Measurements from ENCODE around the gene TTLL10.

Gene TTLL10

GRCh38 chr1:1204998-1205768 lies 31.5 kb downstream of the TTLL10 start:
- peak overlapping the region; percentile 79 for H3K27ac Mint-ChIP-seq
- H3K9me3 Mint-ChIP-seq: no peaks in the 10 kb centered on the region

GRCh38 chr1:1205769-1206375 lies 32.2 kb downstream of the TTLL10 start:
- H3K27ac Mint-ChIP-seq: peak overlapping the region; percentile 79

More at GRCh38 chr1:1204998-1205768, 31.5 kb downstream of the TTLL10 start:
- H3K4me3 Mint-ChIP-seq: peak overlapping the region; percentile 80
- peaks cover 40% of the 10 kb centered on the region for H3K4me1 Mint-ChIP-seq (ENCODE audit: low read depth)
- H3K27me3 Mint-ChIP-seq: no peaks in the 10 kb centered on the region
- peak; percentile 54 for DNase-seq
- peaks cover 19% of the 10 kb centered on the region for H3K36me3 Mint-ChIP-seq (ENCODE audit: low read depth)

GRCh38 chr1:1206376-1206965 lies 32.8 kb downstream of the TTLL10 start, which contains the start of gene TNFRSF18:
Gene TNFRSF18, minus strand, starts transcription at chr1:1206592. Its CDS starts 21 bp downstream, at chr1:1206571.
- Mint-ChIP-seq H3K4me3 (peak within 1 kb of the TSS; percentile 80), H3K9me3 (no peaks in the 10 kb centered on the region), H3K36me3 (ENCODE audit: low read depth) (peaks cover 32% of the 10 kb centered on the region), H3K27ac (peak within 1 kb of the TSS; percentile 79), H3K27me3 (no peaks in the 10 kb centered on the region), H3K4me1 (ENCODE audit: low read depth) (peaks cover 42% of the 10 kb centered on the region)
- peak; percentile 77 for DNase-seq

More at GRCh38 chr1:1205769-1206375, 32.2 kb downstream of the TTLL10 start:
- Mint-ChIP-seq H3K36me3 (ENCODE audit: low read depth) (peaks cover 26% of the 10 kb centered on the region), H3K9me3 (no peaks in the 10 kb centered on the region), H3K4me3 (peak overlapping the region; percentile 80), H3K4me1 (ENCODE audit: low read depth) (peaks cover 38% of the 10 kb centered on the region), H3K27me3 (no peaks in the 10 kb centered on the region)
- peak; percentile 64 for DNase-seq

GRCh38 chr1:1206966-1207531 lies 33.4 kb downstream of the TTLL10 start:
- Mint-ChIP-seq H3K36me3 (ENCODE audit: low read depth) (peaks cover 35% of the 10 kb centered on the region), H3K4me1 (ENCODE audit: low read depth) (peaks cover 42% of the 10 kb centered on the region), H3K9me3 (no peaks in the 10 kb centered on the region), H3K4me3 (peak overlapping the region; percentile 80), H3K27me3 (no peaks in the 10 kb centered on the region), H3K27ac (peak overlapping the region; percentile 76)
- peak; percentile 63 for DNase-seq

GRCh38 chr1:1207571-1207892 lies 33.9 kb downstream of the TTLL10 start:
- Mint-ChIP-seq H3K27me3 (no peaks in the 10 kb centered on the region), H3K4me1 (ENCODE audit: low read depth) (peaks cover 42% of the 10 kb centered on the region), H3K27ac (peak overlapping the region; percentile 98), H3K9me3 (no peaks in the 10 kb centered on the region), H3K36me3 (ENCODE audit: low read depth) (peaks cover 37% of the 10 kb centered on the region), H3K4me3 (peak overlapping the region; percentile 80)
- DNase-seq: no peak

GRCh38 chr1:1208713-1209433 lies 35.2 kb downstream of the TTLL10 start:
- H3K27ac Mint-ChIP-seq: peak overlapping the region; percentile 98
- peak overlapping the region; percentile 80 for H3K4me3 Mint-ChIP-seq
- peak; percentile 77 for DNase-seq
- peaks cover 41% of the 10 kb centered on the region for H3K4me1 Mint-ChIP-seq (ENCODE audit: low read depth)
- no peaks in the 10 kb centered on the region for H3K27me3 Mint-ChIP-seq
- peaks cover 40% of the 10 kb centered on the region for H3K36me3 Mint-ChIP-seq (ENCODE audit: low read depth)
- H3K9me3 Mint-ChIP-seq: no peaks in the 10 kb centered on the region

GRCh38 chr1:1210726-1211540 lies 37.3 kb downstream of the TTLL10 start:
- Mint-ChIP-seq H3K27me3 (no peaks in the 10 kb centered on the region), H3K4me1 (ENCODE audit: low read depth) (peaks cover 53% of the 10 kb centered on the region), H3K4me3 (peak overlapping the region; percentile 69), H3K9me3 (no peaks in the 10 kb centered on the region), H3K27ac (peak overlapping the region; percentile 44), H3K36me3 (ENCODE audit: low read depth) (peaks cover 45% of the 10 kb centered on the region)
- DNase-seq: no peak

GRCh38 chr1:1211541-1212441 lies 38.1 kb downstream of the TTLL10 start:
- Mint-ChIP-seq H3K36me3 (ENCODE audit: low read depth) (peaks cover 53% of the 10 kb centered on the region), H3K4me1 (ENCODE audit: low read depth) (peaks cover 56% of the 10 kb centered on the region), H3K4me3 (peak overlapping the region; percentile 78), H3K27me3 (no peaks in the 10 kb centered on the region), H3K27ac (peak overlapping the region; percentile 64), H3K9me3 (no peaks in the 10 kb centered on the region)
- DNase-seq: no peak

- DNase-seq: peak; percentile 71
- Mint-ChIP-seq H3K36me3 (ENCODE audit: low read depth) (peaks cover 62% of the 10 kb centered on the region), H3K4me1 (ENCODE audit: low read depth) (peaks cover 60% of the 10 kb centered on the region), H3K27ac (peak overlapping the region; percentile 87), H3K9me3 (no peaks in the 10 kb centered on the region), H3K4me3 (peak overlapping the region; percentile 85), H3K27me3 (no peaks in the 10 kb centered on the region)
These were observed 39.2 kb downstream of the TTLL10 start for GRCh38 chr1:1212780-1213344.

GRCh38 chr1:1213345-1214265 lies 39.9 kb downstream of the TTLL10 start, which contains the start of gene TNFRSF4:
Gene TNFRSF4, minus strand, starts transcription at chr1:1214153. Its CDS starts 26 bp downstream, at chr1:1214127.
- Mint-ChIP-seq H3K4me1 (ENCODE audit: low read depth) (peaks cover 60% of the 10 kb centered on the region), H3K27ac (peak within 1 kb of the TSS; percentile 98), H3K4me3 (peak within 1 kb of the TSS; percentile 85), H3K27me3 (no peaks in the 10 kb centered on the region), H3K9me3 (no peaks in the 10 kb centered on the region), H3K36me3 (ENCODE audit: low read depth) (peaks cover 67% of the 10 kb centered on the region)
- peak; percentile 73 for DNase-seq

GRCh38 chr1:1215080-1215676 lies 41.5 kb downstream of the TTLL10 start:
- peak; percentile 55 for DNase-seq
- Mint-ChIP-seq H3K4me1 (ENCODE audit: low read depth) (peaks cover 53% of the 10 kb centered on the region), H3K36me3 (ENCODE audit: low read depth) (peaks cover 60% of the 10 kb centered on the region), H3K4me3 (peak overlapping the region; percentile 85), H3K27ac (peak overlapping the region; percentile 98), H3K9me3 (no peaks in the 10 kb centered on the region), H3K27me3 (no peaks in the 10 kb centered on the region)

Measured in activated T-cell treated with anti-CD3 and anti-CD28 coated beads, Interleukin-2, amount 50 U/mL, for 24 hours (primary cell).